Astrocyte (in vitro differentiated cells and primary cell): ENCODE measurements around the gene HCAR2. TPM values are rescaled to one million over a fixed set of nuclear protein-coding genes. Genes with fewer than 3 reads are reported as not detected.
"Not testable (repeated sequence)": the region's sequence is repeated elsewhere in the genome, so short reads cannot be mapped to it uniquely, and the experiment has no call there.

Source experiments
- DNase-seq: peaks from one replicate; pipeline ENCODE4 v3.0.0-alpha.2; 2010; ENCODE audit warnings: low read depth
- FAIRE-seq: peaks from 2 replicates; lab custom pipeline; 2011; peaks lifted over from hg19 to GRCh38; lab: Jason Lieb, UNC
- H2AFZ ChIP-seq: 2 replicates; pipeline ENCODE4 v1.6.0; 2012; ENCODE audit warnings: low read depth, low read length, inconsistent platforms
- H3K27ac ChIP-seq: 2 replicates; pipeline ENCODE4 v1.5.1; 2011; ENCODE audit warnings: low read depth, low read length, inconsistent platforms
- H3K27me3 ChIP-seq: 2 replicates; pipeline ENCODE4 v1.6.0; 2011; ENCODE audit warnings: low read length, inconsistent platforms; ENCODE audit not compliant: insufficient read depth
- H3K36me3 ChIP-seq: 2 replicates; pipeline ENCODE4 v1.5.1; 2011; ENCODE audit warnings: low read length, inconsistent platforms; ENCODE audit not compliant: insufficient read depth
- H3K4me1 ChIP-seq: 2 replicates; pipeline ENCODE4 v1.5.1; 2011; ENCODE audit warnings: low read length, inconsistent platforms; ENCODE audit not compliant: insufficient read depth
- H3K4me2 ChIP-seq: 2 replicates; pipeline ENCODE4 v1.6.0; 2012; ENCODE audit warnings: low read length, inconsistent platforms
- H3K4me3 ChIP-seq: 2 replicates; pipeline ENCODE4 v1.5.1; 2011; ENCODE audit warnings: low read depth, mild to moderate bottlenecking, low read length, inconsistent platforms; ENCODE audit not compliant: insufficient read depth
- H3K79me2 ChIP-seq: 2 replicates; pipeline ENCODE4 v1.6.0; 2012; ENCODE audit warnings: mild to moderate bottlenecking, low read length, inconsistent platforms; ENCODE audit not compliant: insufficient read depth
- H3K9ac ChIP-seq: 2 replicates; pipeline ENCODE4 v1.6.0; 2012; ENCODE audit warnings: mild to moderate bottlenecking, low read length, inconsistent platforms
- H3K9me3 ChIP-seq: 2 replicates; pipeline ENCODE4 v1.5.1; 2012; ENCODE audit warnings: low read depth, mild to moderate bottlenecking, low read length, inconsistent platforms; ENCODE audit not compliant: insufficient read depth
- H4K20me1 ChIP-seq: 2 replicates; pipeline ENCODE4 v1.6.0; 2012; ENCODE audit warnings: low read length, inconsistent platforms; ENCODE audit not compliant: insufficient read depth
- H3K27ac Mint-ChIP-seq: one replicate; pipeline ENCODE4 v1.8.0; 2021; ENCODE audit warnings: mild to moderate bottlenecking, mixed read lengths; ENCODE audit not compliant: unreplicated experiment
- H3K27me3 Mint-ChIP-seq: one replicate; pipeline ENCODE4 v1.8.0; 2021; ENCODE audit warnings: low read depth, mixed read lengths; ENCODE audit not compliant: unreplicated experiment
- H3K36me3 Mint-ChIP-seq: one replicate; pipeline ENCODE4 v1.8.0; 2021; ENCODE audit warnings: low read depth, mixed read lengths; ENCODE audit not compliant: unreplicated experiment
- H3K4me1 Mint-ChIP-seq: one replicate; pipeline ENCODE4 v1.8.0; 2021; ENCODE audit warnings: low read depth, mixed read lengths; ENCODE audit not compliant: unreplicated experiment
- H3K4me3 Mint-ChIP-seq: one replicate; pipeline ENCODE4 v1.8.0; 2021; ENCODE audit warnings: mild to moderate bottlenecking, moderate library complexity, mixed read lengths; ENCODE audit not compliant: unreplicated experiment
- H3K9me3 Mint-ChIP-seq: one replicate; pipeline ENCODE4 v1.8.0; 2021; ENCODE audit warnings: mild to moderate bottlenecking, mixed read lengths; ENCODE audit not compliant: unreplicated experiment
- CTCF ChIP-seq: IDR thresholded peaks from 2 replicates; pipeline ENCODE4 v1.5.1; 2011; ENCODE audit warnings: low read depth, mild to moderate bottlenecking, inconsistent platforms, low read length, moderate library complexity; ENCODE audit not compliant: insufficient read depth
- EZH2 ChIP-seq: IDR thresholded peaks from 2 replicates; pipeline ENCODE4 v1.6.1; 2012; ENCODE audit warnings: mild to moderate bottlenecking, low read length, inconsistent platforms; ENCODE audit not compliant: insufficient read depth
- total RNA-seq: library from RNA; stranded (reverse); gene quantifications from 2 replicates; pipeline ENCODE4 v1.2.1, GENCODE V29; 2021

HCAR2 gene
- total RNA-seq, 1 donor from 2014 or later = not detected

DNA sequence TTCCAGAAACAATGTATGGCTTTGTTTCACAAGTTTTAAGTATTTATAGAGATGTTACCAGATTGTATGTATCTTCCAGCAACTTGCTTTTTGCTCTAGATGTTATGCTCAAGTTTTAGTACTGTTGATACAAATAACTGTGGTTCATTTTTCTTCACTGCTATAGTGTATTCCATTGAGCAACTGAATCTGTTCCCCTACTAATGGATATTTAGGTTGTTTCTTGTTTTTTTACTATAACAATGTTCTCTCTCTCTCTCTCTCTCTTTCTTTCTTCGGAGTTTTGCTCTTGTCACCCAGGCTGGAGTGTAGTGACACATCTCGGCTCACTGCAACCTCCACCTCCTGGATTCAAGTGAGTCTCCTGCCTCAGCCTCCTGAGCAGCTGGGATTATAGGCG, 16.6 kb downstream of the HCAR2 start:
- H3K79me2 ChIP-seq = no peaks in the 10 kb centered on the region
- Mint-ChIP-seq H3K27me3 (peaks cover 2% of the 10 kb centered on the region), H3K4me1 (no peaks in the 10 kb centered on the region), H3K9me3 (no peaks in the 10 kb centered on the region), H3K4me3 (no peak overlapping the region), H3K36me3 (no peaks in the 10 kb centered on the region), H3K27ac (no peak overlapping the region)
- no peaks in the 10 kb centered on the region for H3K4me1 ChIP-seq
- H3K9ac ChIP-seq = no peak overlapping the region
- FAIRE-seq (no peak), DNase-seq (no peak)
- H3K9me3 ChIP-seq = no peaks in the 10 kb centered on the region
- H3K36me3 ChIP-seq = no peaks in the 10 kb centered on the region
- no peak overlapping the region for H3K4me3 ChIP-seq
- TF ChIP-seq EZH2 (no peak), CTCF (no peak)
- no peak overlapping the region for H2AFZ ChIP-seq
- no peaks in the 10 kb centered on the region for H3K27me3 ChIP-seq
- no peak overlapping the region for H3K27ac ChIP-seq
- H3K4me2 ChIP-seq = no peak overlapping the region
- no peaks in the 10 kb centered on the region for H4K20me1 ChIP-seq

GRCh38 chr12:122684297-122684813, 18.8 kb downstream of the HCAR2 start:
- H3K4me3 ChIP-seq = no peak overlapping the region
- H3K4me2 ChIP-seq = no peak overlapping the region
- H3K79me2 ChIP-seq = no peaks in the 10 kb centered on the region
- no peak for DNase-seq
- no peak overlapping the region for H3K27ac Mint-ChIP-seq
- peaks cover under 1% of the 10 kb centered on the region for H3K4me1 Mint-ChIP-seq
- H3K27me3 Mint-ChIP-seq = peaks cover 2% of the 10 kb centered on the region
- no peaks in the 10 kb centered on the region for H3K36me3 ChIP-seq
- FAIRE-seq = no peak
- H3K9me3 ChIP-seq = no peaks in the 10 kb centered on the region
- H3K9me3 Mint-ChIP-seq = no peaks in the 10 kb centered on the region
- no peaks in the 10 kb centered on the region for H3K36me3 Mint-ChIP-seq
- H3K9ac ChIP-seq = no peak overlapping the region
- H2AFZ ChIP-seq = no peak overlapping the region
- H3K27me3 ChIP-seq = no peaks in the 10 kb centered on the region
- H4K20me1 ChIP-seq = no peaks in the 10 kb centered on the region
- H3K4me3 Mint-ChIP-seq = no peak overlapping the region
- peaks cover 7% of the 10 kb centered on the region for H3K4me1 ChIP-seq
- H3K27ac ChIP-seq = no peak overlapping the region
- TF ChIP-seq CTCF (no peak), EZH2 (no peak)

DNA sequence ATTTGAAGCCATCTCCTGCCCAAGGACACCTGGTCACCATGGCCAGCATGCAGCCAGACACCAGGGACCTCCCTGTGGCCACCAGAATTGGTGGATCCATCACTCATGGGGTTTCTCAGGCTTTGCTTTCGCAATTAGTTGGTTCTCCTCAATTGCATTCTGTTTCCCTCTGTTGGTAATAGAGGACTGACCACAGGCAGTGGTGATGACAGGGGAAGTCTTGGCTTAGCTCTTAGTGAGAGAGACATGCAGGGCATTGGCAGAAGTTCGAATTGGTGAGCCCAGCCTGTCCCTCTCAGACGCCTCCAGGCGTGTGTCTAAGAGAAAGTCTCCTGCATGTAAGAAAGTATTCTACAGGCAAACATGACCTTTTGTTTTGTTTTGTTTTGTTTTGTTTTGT, 21.3 kb downstream of the HCAR2 start:
- H3K27me3 ChIP-seq = no peaks in the 10 kb centered on the region
- H3K9ac ChIP-seq = no peak overlapping the region
- no peak overlapping the region for H3K4me2 ChIP-seq
- no peaks in the 10 kb centered on the region for H3K36me3 ChIP-seq
- no peaks in the 10 kb centered on the region for H3K79me2 ChIP-seq
- Mint-ChIP-seq H3K4me1 (peaks cover 9% of the 10 kb centered on the region), H3K36me3 (no peaks in the 10 kb centered on the region), H3K9me3 (no peaks in the 10 kb centered on the region), H3K27me3 (peaks cover 2% of the 10 kb centered on the region), H3K4me3 (no peak overlapping the region), H3K27ac (no peak overlapping the region)
- TF ChIP-seq EZH2 = no peak
- no peak for TF ChIP-seq CTCF
- no peaks in the 10 kb centered on the region for H4K20me1 ChIP-seq
- H3K4me3 ChIP-seq = no peak overlapping the region
- FAIRE-seq (no peak), DNase-seq (peak; percentile 10)
- H3K27ac ChIP-seq = no peak overlapping the region
- H2AFZ ChIP-seq = peak overlapping the region; percentile 6
- no peaks in the 10 kb centered on the region for H3K9me3 ChIP-seq
- peaks cover 9% of the 10 kb centered on the region for H3K4me1 ChIP-seq

GRCh38 chr12:122680989-122681388, 22.2 kb downstream of the HCAR2 start:
- H3K27me3 ChIP-seq, H3K4me2 ChIP-seq, H3K36me3 Mint-ChIP-seq, FAIRE-seq, H3K27me3 Mint-ChIP-seq, H3K9me3 Mint-ChIP-seq, H3K9me3 ChIP-seq, H3K4me3 ChIP-seq, H3K9ac ChIP-seq, H2AFZ ChIP-seq, H3K27ac Mint-ChIP-seq, H3K4me1 ChIP-seq, H3K79me2 ChIP-seq, H3K27ac ChIP-seq, H4K20me1 ChIP-seq, H3K36me3 ChIP-seq, DNase-seq, H3K4me3 Mint-ChIP-seq, H3K4me1 Mint-ChIP-seq: not testable (repeated sequence)
